H1 (cell line): ENCODE measurements around the gene CD276. TPM values are rescaled to one million over a fixed set of nuclear protein-coding genes. Genes with fewer than 3 reads are reported as not detected.

Experiments used
- ATF3 ChIP-seq: IDR thresholded peaks from 2 replicates; pipeline ENCODE4 v1.6.1; 2011; ENCODE audit warnings: low read depth, mild to moderate bottlenecking, low read length; ENCODE audit not compliant: insufficient read depth
- CTBP2 ChIP-seq: IDR thresholded peaks from 2 replicates; pipeline ENCODE4 v1.7.0; 2011; ENCODE audit warnings: borderline replicate concordance, mild to moderate bottlenecking, moderate library complexity, mixed read lengths, low read length; ENCODE audit not compliant: insufficient read depth, insufficient read length
- HDAC6 ChIP-seq: IDR thresholded peaks from one replicate; pipeline ENCODE4 v1.7.1; 2012; ENCODE audit warnings: low read depth, mild to moderate bottlenecking, inconsistent platforms, low read length, moderate library complexity
- KDM1A ChIP-seq: fragments of 200-600, 300-600 bp; sonication (generic); IDR thresholded peaks from 2 replicates; pipeline ENCODE4 v1.7.1; 2016; ENCODE audit warnings: mild to moderate bottlenecking, low read length, borderline replicate concordance
- TEAD4 ChIP-seq: IDR thresholded peaks from 2 replicates; pipeline ENCODE4 v1.6.1; 2012; ENCODE audit warnings: low read depth, low read length, inconsistent platforms, mixed read lengths
- polyA plus RNA-seq, 7 experiments: library from polyadenylated mRNA; depleted of rRNA in 3 of 7; stranded (reverse) in 5 of 7; unstranded in 2 of 7; fragments of >200 nt in 5 of 7; fragments of 200-250 nt in 2 of 7; gene quantifications; 1 replicate in 5 of 7; 2 replicates in 1 of 7; 4 replicates in 1 of 7; pipeline versions ENCODE4 v1.2.1 to v1.2.3, GENCODE V29; 2011 to 2013; ENCODE audit warnings: missing spikeins in 2 of 7, mixed read lengths in 2 of 7
- total RNA-seq: library from RNA; stranded (reverse); fragmentation: NEBNext Ultra II Directional; extraction: Animal tissue kit (Norgen Biotek cat#: 25700); gene quantifications from 2 replicates; pipeline ENCODE4 v1.2.1, GENCODE V29; 2021

CD276 gene
- total and polyA plus RNA-seq, 2 of the 8 experiments (the other 6 are each of a cell fraction or from before 2014, with no cell fraction given): 156 to 158 TPM

- no peak for TF ChIP-seq HDAC6
- TF ChIP-seq KDM1A: no peak
- TF ChIP-seq ATF3: no peak
- no peak for TF ChIP-seq CTBP2
- no peak for TF ChIP-seq TEAD4
These were observed 29.5 kb upstream of the CD276 start (continued) for GRCh38 chr15:73654659-73655058.
